Stimulated activated CD8-positive, alpha-beta memory T cell treated with anti-CD3 and anti-CD28 coated beads, Interleukin-4, amount 100 ng/mL, for 48 hours (primary cell): ENCODE data around the gene ADRA2B.
"Not testable (repeated sequence)": the region's sequence is repeated elsewhere in the genome, so short reads cannot be mapped to it uniquely, and the experiment has no call there.

Experiments used
- DNase-seq: peaks from one replicate; pipeline ENCODE4 v3.0.0-alpha.2; 2020

The ADRA2B gene

GRCh38 chr2:96116424-96116878, at the start of gene ADRA2B:
Gene ADRA2B (minus strand): TSS chr2:96116571. CDS start chr2:96116149, 422 bp downstream.
- DNase-seq, result peak; percentile 80

GRCh38 chr2:96164459-96165184, 48.3 kb upstream of the ADRA2B start:
- peak; percentile 83 for DNase-seq

- peak; percentile 91 for DNase-seq
Measured at GRCh38 chr2:96163768-96164429, 47.5 kb upstream of the ADRA2B start.

DNA sequence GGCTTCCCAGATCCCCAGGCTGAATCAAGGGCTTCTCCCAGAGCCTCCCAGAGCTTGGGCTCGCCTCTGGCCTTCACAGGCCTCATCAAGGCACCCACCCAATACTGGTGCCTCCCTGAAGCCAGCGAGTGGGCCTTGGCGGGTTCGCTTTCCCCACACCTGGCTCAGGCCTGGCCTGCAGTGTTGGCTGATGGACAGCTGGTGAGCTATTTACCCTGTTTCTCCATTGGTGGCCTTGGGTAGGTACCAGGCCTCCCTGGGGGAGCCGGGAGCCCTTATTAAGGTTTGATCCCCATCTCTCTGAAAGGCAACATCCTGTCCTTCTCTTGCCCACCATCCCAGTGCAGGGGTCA, 47.0 kb upstream of the ADRA2B start:
- no peak for DNase-seq

- DNase-seq, result no peak
Measured at GRCh38 chr2:96161898-96162297, 45.5 kb upstream of the ADRA2B start.

- DNase-seq, result not testable (repeated sequence)
Measured at GRCh38 chr2:96160366-96160765, 44.0 kb upstream of the ADRA2B start.

DNA sequence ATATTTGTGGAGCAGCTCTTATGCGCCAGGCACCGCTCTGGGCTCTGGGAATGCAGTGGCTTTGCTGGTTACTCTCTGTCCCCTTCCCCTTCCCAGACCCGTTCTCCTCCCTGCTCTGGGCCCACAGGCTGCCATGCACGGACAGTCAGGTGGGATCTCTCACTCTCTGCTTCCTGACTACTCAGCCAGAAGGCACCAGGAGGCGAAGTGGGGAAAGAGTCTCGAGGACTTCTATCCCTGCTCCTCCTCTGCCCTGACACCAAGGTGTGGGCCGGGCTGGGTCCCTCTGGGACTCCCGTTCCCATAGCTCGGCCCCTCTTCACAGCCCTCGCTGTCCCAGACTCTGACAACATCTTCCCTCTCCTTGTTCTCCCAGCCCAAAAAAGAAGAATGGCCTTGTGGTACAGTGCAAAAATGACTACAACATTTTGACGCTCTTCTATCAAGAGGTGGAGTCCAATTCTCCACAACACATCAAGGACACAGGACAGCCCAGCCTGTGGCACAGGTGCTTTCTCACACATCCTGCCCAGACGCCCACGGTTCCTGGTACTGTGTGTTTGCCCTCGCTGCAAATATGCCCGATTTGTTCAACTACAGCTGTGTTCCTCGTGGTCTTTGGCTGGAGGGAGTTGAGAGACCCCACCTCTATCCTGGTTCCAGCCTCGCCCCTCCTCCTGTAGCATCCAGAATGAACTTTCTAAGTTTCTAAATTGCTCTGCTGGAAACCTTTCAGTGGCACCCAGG, 42.9 kb upstream of the ADRA2B start:
- peak; percentile 79 for DNase-seq

- no peak for DNase-seq
Measured at GRCh38 chr2:96158554-96158940, 42.2 kb upstream of the ADRA2B start.

DNA sequence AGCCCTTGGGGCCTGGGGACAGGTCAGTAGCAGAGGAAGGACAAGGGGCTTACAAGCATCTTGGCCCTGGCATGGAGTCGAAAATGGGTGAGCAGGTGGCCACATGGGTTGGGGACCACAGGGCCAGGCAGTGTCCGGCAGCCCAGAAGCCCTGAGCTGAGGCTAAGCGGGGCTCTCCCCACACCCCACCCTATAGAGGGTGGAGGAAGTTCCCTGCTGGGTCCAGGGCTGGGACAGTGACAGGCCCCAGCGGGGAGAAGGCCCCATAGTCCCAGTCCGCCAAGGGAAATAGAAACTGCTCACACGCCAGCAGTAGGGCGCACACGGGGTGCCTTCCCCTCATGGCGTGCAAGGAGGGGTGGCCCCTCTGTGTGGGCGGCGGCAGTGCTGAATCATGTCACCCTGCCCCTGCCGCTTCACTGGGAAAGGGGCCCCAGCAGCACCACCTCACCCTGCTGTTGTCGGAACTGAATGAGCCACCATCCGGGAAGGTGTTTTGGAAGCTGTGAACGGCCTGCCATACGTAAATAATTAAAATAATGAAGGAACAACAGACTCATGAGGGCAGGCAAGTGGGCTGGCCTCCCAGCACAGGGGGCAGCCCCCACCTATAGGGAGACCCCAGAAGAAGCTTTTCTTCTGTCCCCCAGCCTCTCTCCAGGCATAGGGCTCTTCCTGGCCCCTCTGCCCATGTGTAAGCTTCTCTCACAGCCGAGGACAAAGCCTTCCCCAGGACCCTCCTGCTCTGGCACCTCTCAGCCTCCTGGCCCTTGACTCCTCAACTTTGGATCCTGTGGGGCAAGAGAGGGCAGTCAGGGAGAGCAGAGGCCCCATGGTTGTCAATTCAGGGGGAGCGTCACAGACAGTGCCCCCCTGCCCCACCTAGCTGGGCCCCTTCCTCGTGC, 41.5 kb upstream of the ADRA2B start:
- peak; percentile 97 for DNase-seq

DNA sequence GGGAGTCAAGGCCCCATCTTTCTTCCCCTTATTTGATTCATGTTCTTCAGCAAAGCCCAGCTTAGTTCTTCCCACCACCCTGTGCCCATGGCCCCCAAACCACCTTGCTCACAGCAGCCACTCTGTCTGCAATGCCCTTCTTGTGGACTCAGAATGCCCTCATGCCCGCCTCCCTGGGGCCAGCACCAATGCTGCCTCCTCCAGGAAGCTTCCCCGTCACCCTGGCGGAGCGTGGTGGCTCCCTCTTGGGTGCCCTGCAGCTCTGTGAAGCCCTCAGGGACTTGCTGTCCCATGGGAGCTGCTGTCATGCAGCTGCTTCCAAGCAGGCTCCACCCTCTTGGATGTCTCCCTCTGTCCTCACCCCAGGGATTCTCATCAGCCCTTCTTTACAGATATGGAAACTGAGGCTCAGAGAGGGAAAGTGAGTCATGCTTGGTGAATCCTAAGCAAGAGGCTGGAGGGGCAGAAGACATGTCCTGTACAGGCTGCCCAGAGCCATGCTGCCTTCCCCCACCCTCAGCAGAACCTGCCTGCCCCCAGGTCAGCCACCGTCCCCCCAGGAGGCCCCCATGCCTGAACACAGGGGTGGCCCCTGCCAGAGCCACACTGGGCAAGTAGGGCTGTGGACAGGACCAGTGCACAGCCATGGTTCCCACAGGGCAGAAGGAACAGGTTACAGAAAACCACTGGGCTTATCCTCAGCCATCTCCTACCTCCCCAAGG, 40.7 kb upstream of the ADRA2B start:
- DNase-seq, result peak; percentile 60

DNA sequence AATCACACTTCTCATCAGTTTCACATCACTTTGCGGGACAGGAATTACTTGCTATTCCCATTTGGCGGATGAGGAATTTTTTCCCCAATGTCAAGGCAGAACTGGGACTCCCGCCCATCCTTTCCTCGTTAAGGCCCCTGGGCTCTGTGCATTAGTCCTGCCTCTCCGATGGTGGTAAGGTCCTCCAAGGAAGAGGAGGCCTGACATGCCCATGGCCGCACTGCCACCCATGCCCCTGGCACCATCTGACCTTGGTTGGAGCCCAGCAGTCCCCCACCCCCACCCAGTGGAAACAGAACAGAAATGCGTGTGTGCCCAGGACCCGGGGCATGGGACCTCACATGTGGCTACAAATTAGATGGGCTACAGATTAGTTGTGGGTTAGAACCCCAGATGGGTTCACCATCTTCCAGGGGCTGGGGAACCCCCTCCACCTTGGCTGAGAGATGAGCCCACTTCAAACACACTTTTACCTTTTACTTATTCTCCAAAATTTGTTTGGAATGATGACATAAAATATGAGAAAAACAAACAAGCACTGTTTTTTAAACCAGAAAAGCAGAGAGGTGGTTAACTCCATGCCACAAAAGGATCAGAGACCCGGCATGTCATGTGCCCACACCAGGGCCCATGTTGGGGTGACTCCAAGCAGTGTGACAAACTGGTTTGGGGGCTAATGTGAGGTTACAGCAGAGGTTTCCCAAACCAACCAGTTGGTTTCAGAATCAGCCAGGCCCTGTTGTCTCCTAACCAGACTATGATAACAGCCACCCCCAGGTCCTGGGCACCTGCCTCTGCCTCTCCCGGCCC, 39.8 kb upstream of the ADRA2B start:
- DNase-seq, result peak; percentile 80

- DNase-seq, result no peak
Measured at GRCh38 chr2:96154506-96155380, 38.4 kb upstream of the ADRA2B start.

DNA sequence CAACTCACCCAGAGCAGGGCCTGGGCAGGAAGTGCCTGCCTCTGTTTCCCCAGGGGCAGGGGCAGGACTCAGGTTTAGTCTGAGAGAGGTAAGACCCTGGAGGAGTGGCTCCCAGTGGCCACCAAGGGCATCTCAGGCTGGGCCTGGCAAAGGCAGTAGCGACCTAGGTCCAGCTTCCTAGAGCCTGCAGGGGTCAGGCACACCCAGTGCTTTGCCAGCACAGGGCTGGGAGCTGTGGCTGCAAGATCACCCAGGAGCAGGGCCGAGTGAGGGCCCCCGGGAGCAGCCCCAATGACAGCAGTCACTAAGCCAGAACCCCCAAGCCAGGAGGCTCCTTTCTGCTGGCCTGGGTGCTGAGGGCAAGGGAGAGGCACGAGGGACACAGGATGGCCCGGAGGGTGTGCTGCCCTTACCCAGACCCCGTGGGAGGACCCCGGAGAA, 37.6 kb upstream of the ADRA2B start:
- DNase-seq, result no peak

DNA sequence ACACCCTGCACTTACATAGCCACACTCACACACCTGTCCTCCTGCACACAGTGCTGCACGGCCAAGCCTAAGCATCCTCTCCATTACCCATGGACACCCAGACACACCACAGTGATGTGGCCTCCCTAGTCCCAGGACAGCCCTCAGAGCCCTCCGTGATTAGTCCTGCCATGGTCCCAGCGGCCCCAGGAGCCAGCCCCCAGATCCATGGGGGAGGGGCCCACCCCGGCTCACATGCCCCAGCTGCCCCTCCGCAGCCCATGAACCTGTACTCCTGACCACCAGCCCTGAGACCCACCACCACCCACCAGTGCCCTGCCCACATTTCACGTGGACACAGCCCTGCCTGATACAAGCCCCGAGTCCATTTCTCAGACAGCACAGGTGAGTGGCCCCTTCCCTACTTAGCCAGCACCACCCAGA, 36.9 kb upstream of the ADRA2B start:
- DNase-seq, result no peak

- no peak for DNase-seq
Measured at GRCh38 chr2:96152304-96153161, 36.2 kb upstream of the ADRA2B start.

- no peak for DNase-seq
Measured at GRCh38 chr2:96151595-96152303, 35.4 kb upstream of the ADRA2B start.

DNA sequence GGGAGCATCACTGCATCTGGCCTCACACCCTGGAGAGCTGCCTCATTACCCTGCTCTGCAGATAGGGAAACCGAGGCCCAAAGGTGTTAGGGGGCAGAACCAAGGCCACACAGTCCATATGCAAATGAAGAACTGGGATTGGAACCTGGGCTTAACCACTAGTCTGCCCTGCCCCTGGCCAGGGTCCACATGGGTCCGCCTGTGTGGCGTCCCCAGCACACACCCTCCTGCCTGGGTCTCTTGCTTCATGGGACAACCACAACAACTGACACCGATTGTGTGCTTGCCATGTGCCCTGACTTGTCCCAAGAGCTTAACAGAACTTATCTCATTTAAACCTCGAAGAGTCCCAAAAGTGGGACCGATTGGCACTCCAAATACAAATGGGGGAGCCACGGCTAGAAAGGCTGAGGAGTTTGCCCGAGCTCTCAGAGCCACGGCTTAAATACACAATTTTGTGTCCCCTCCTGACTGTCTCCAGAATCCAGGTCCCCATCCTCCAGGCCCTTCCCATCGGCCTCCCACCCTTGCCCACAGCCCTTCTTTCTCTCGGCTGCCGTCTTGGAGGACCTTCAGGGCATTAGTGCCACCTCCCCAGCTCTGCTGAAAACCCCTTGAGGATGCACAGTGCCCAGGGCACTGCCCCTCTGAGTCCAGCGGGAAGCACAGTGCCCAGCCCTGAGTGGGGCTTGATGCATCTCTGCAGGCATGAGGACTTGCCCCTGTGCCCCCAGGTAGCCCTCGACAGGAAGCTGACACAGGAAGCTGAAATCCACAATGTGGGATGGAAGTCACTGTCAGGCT, 34.6 kb upstream of the ADRA2B start:
- peak; percentile 24 for DNase-seq
